Metanephros (tissue), 2 donors: Measurements from ENCODE around the gene THAP2. TPM values are rescaled to one million over a fixed set of nuclear protein-coding genes. Genes with fewer than 3 reads are reported as not detected.

ENCODE experiments used
- small RNA-seq: library from RNA; depleted of rRNA; stranded (forward); fragments of <200 nt; gene quantifications from one replicate; pipeline ENCODE3, GENCODE V24; 2014; ENCODE audit warnings: low replicate concordance
- total RNA-seq: library from RNA; depleted of rRNA; stranded (reverse); fragments of >200 nt; gene quantifications from one replicate; pipeline ENCODE4 v1.2.3, GENCODE V29; 2014

The THAP2 gene
- total RNA-seq = 7.2 TPM

DNA sequence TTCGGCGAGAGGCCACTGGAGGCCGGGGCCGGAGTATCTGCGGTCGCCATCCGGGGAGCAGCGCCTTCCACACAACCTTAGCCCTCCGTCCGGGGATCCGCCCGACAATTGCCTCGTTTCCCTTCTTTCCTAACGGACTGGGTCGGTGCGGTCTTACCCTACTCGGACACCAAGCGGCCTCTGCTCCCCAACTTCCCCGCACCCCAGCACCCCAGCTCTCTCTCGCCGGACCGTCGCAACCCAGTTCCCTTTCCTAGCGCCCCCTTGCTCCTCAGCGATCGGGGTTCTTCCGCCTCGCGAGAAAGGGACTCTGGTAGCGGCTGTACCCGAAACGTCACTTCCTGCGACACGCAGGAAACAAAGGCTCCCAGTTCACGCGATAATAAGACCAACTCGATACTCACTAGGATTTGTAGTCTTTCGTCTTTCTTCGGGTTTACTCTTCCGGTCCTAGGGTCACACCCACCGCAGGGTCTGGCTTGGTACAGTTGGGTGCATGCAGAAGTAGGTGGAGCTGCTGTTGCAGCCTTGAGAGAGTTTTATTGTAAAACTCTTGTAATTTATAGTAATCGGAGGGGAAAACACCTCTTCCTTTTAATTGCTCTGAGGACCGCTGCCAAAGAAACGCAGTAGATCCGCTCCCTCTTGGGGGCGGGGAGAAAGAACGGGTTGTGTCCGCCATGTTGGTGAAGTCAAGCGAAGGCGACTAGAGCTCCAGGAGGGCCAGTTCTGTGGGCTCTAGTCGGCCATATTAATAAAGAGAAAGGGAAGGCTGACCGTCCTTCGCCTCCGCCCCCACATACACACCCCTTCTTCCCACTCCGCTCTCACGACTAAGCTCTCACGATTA is at the start of gene THAP2, which contains the start of gene ZFC3H1:
TSS of gene THAP2 (plus strand) at position 741 of the 850 bp plus-strand sequence. CDS start 209 bp downstream, outside the sequence.
TSS of gene ZFC3H1 (minus strand) at position 288 of the 850 bp plus-strand sequence. CDS start at position 50, 238 bp downstream.

GRCh38 chr12:71685914-71686657 is 22.0 kb downstream of the THAP2 start, which contains the start of gene TMEM19:
Gene TMEM19 (plus strand): TSS chr12:71686082. CDS start chr12:71686681, 599 bp downstream.

Small RNA genes within 50 kb of the gene (small RNA-seq; reads per million reads assigned to genes)
- not detected for gene RF00560

Other genes starting within 250 kb of the THAP2 start
- 7.5 TPM for gene LGR5, start 224.5 kb upstream of the THAP2 start, total RNA-seq
- 40.6 TPM for gene ZFC3H1, start 453 bp upstream of the THAP2 start, total RNA-seq
- gene TMEM19, start 21.8 kb downstream of the THAP2 start, total RNA-seq = 27.9 TPM
- gene RAB21, start 90.6 kb downstream of the THAP2 start, total RNA-seq = 29.0 TPM
- 31.9 TPM for gene TBC1D15, start 175.5 kb downstream of the THAP2 start, total RNA-seq